Heart right ventricle (tissue), 16 donors: ENCODE data around the gene GJB2. TPM values are rescaled to one million over a fixed set of nuclear protein-coding genes. Genes with fewer than 3 reads are reported as not detected.

Experiments
- ATAC-seq, 8 donors: fragments of 200-7000 bp; cut with Tn5 transposase; one replicate each; pipeline ENCODE4 v1.9.1; 2020; ENCODE audit warnings: mild to moderate bottlenecking in 8 of 8, moderate library complexity in 8 of 8, moderate number of reproducible peaks in 1 of 8
- DNase-seq, 2 donors: peaks; one replicate each; pipeline ENCODE4 v3.0.0-alpha.2; 2020
- H3K27ac ChIP-seq, 10 donors: fragments of 200-600 bp; sonication (generic) in 2 of 10; one replicate each; pipeline versions ENCODE4 v1.5.0 to v1.8.0; 2020 to 2022; ENCODE audit warnings: mild to moderate bottlenecking in 3 of 10
- H3K27me3 ChIP-seq, 7 donors: fragments of 200-600 bp; one replicate each; pipeline ENCODE4 v1.8.0; 2021 to 2022; ENCODE audit warnings: mild to moderate bottlenecking in 2 of 7
- H3K36me3 ChIP-seq, 9 donors: fragments of 200-600 bp; sonication (generic) in 1 of 9; one replicate each; pipeline versions ENCODE4 v1.5.0 to v1.8.0; 2020 to 2022; ENCODE audit warnings: mild to moderate bottlenecking in 2 of 9
- H3K4me1 ChIP-seq, 9 donors: fragments of 200-600 bp; sonication (generic) in 1 of 9; one replicate each; pipeline versions ENCODE4 v1.5.0 to v1.8.0; 2020 to 2022; ENCODE audit warnings: mild to moderate bottlenecking in 4 of 9
- H3K4me3 ChIP-seq, 10 donors: fragments of 200-600 bp; sonication (generic) in 2 of 10; one replicate each; pipeline versions ENCODE4 v1.5.0 to v1.8.0; 2020 to 2022; ENCODE audit warnings: mild to moderate bottlenecking in 7 of 10, moderate library complexity in 2 of 10
- H3K9me3 ChIP-seq, 11 donors: fragments of 200-600 bp in 10 of 11; sonication (generic) in 2 of 11; one replicate each; pipeline versions ENCODE4 v1.5.0 to v1.8.0; 2013 to 2022; ENCODE audit warnings: mild to moderate bottlenecking in 2 of 11, control low read depth in 1 of 11, moderate library complexity in 1 of 11
- WGBS, 2 donors: extraction: QIAGEN DNeasy Blood & Tissue Kit; methylation state at CpG; one replicate each; pipeline ENCODE4 v1.1.7; 2013; ENCODE audit warnings: inconsistent platforms in 1 of 2; 5-methylcytosine and 5-hydroxymethylcytosine counted together
- intact Hi-C, 10 donors: fragments of 100-400 bp; cut with DNase I; formaldehyde crosslinking; loops; one replicate each; pipeline versions ENCODE4 v1.11.1 to v1.14.2; 2022
- polyA plus RNA-seq, 2 donors: library from polyadenylated mRNA; stranded (reverse); fragments of 200-250 nt; gene quantifications; one replicate each; pipeline ENCODE4 v1.2.3, GENCODE V29; 2013
- total RNA-seq, 10 donors: library from RNA; stranded (reverse); fragmentation: NEBNext Ultra II Directional in 3 of 10; extraction: Animal tissue kit (Norgen Biotek cat#: 25700) in 3 of 10; gene quantifications; one replicate each; pipeline versions ENCODE4 v1.2.1 to v1.2.4, GENCODE V29; 2021 to 2023
- TF ChIP-seq, protein P1 (sequence below), 9 donors: fragments of 200-600 bp; sonication (generic) in 2 of 9; IDR thresholded peaks; one replicate each; pipeline versions ENCODE4 v1.5.0 to v1.8.0; 2021 to 2022; ENCODE audit warnings: antibody characterized with exemption in 9 of 9, mild to moderate bottlenecking in 5 of 9, moderate library complexity in 1 of 9
- donor health status: Arrhythmogenic right ventricular cardiomyopathy.
- donor health status: ischemic (EF 13 %, LVEDD 7.1; RV severe dilation, severe dysfunction).
- donor health status: healthy with polysubstance abuse.
- donor health status: DM: no; HTN: yes; CAD: no.
- donor health status: DM: no; HTN: no; CAD: no.
- donor health status: ischemic (EF 25% LVEDD 6.9; RV normal size, moderate dysfunction).
- donor health status: ischemic (EF 25% LVEDD 5.7; RV mildly dilated, moderate dysfunction).
- donor health status: healthy.
- donor health status: DM: yes; HTN: yes; CAD: no.
- donor health status: Ischemic cardiomyopathy.
- donor health status: ischemic (EF 35%, LVEDD 5.7; RV mildly dilated, moderate dysfunction).
- donor health status: nonischemic (EF 11% LVEDD 7.7; RV severe dilation, severe dysfunction).
- donor health status: DM: yes; HTN: yes; CAD: no.
- donor health status: PGD.
- donor health status: ischemic (EF 29% LVEDD 5.4; RV normal size, mild dysfunction).
- donor health status: nonischemic (EF 23%, LVEDD 6.1; RV moderate dilation, normal function).

The GJB2 gene
- total and polyA plus RNA-seq, 12 donors: 0.09 to 0.90 (median 0.28) TPM; not detected in 1

DNA sequence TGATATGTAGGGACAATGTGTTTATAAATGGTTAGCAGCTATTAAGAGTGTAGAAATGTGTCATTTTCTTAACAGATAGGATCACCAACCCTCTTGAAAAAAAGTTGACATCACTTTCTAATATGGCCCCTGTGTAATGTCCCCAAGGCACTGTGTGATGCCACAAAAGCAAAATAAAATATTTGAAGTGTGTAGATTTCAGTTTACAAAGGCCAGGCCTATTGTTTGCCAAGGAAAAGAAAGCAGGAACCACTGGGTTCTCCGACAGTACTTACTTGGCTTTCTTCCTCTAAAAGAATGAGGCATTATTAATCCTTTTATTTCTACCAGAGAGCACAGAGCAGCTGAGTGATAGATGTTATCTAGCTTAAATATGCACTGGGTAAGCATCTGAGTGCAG, 21.4 kb downstream of the GJB2 start:
- TF ChIP-seq, protein P1, sequence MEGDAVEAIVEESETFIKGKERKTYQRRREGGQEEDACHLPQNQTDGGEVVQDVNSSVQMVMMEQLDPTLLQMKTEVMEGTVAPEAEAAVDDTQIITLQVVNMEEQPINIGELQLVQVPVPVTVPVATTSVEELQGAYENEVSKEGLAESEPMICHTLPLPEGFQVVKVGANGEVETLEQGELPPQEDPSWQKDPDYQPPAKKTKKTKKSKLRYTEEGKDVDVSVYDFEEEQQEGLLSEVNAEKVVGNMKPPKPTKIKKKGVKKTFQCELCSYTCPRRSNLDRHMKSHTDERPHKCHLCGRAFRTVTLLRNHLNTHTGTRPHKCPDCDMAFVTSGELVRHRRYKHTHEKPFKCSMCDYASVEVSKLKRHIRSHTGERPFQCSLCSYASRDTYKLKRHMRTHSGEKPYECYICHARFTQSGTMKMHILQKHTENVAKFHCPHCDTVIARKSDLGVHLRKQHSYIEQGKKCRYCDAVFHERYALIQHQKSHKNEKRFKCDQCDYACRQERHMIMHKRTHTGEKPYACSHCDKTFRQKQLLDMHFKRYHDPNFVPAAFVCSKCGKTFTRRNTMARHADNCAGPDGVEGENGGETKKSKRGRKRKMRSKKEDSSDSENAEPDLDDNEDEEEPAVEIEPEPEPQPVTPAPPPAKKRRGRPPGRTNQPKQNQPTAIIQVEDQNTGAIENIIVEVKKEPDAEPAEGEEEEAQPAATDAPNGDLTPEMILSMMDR (IDR thresholded peaks at IDR 0.05): no peak
- H3K4me3 ChIP-seq: no peak overlapping the region
- 70 to 83% methylated on average over 1 of the region's 1 CpG for WGBS, 2 donors
- H3K27me3 ChIP-seq: peaks cover 0 to 33% (median 12%) of the 10 kb centered on the region in 7 donors
- no peak for DNase-seq
- H3K9me3 ChIP-seq: no peaks in the 10 kb centered on the region
- no peak for ATAC-seq
- no peak overlapping the region for H3K27ac ChIP-seq
- no peaks in the 10 kb centered on the region for H3K36me3 ChIP-seq
- H3K4me1 ChIP-seq: peaks cover 0 to 17% (median 0%) of the 10 kb centered on the region in 9 donors
- intact Hi-C loops: no loop called here

DNA sequence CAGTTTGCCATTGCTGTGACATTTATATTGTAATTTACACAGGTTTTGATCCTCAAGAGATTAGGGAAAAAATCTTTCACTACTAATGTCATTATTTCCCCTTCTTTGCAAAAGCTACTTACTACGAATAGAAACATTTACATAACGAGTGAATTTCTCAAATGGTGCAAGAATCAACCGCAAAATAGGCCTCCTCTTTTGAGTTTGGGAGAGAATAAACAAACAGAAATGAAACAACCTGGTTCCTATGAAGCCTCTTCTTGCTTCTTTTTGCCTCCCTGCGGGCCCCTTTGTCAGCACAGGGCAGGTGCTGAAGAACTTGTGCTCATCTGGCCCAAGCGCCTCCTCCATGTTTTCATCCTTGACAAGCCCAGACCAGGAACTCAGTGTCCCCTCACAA, 21.8 kb downstream of the GJB2 start:
- TF ChIP-seq, protein P1 (IDR thresholded peaks at IDR 0.05): no peak
- H3K4me1 ChIP-seq: peaks cover 0 to 15% (median 0%) of the 10 kb centered on the region in 9 donors
- WGBS, 2 donors: 92 to 93% methylated on average over 5 of the region's 5 CpGs
- H3K36me3 ChIP-seq: no peaks in the 10 kb centered on the region
- no peak overlapping the region for H3K27ac ChIP-seq
- no peak overlapping the region for H3K4me3 ChIP-seq
- H3K27me3 ChIP-seq: peaks cover 0 to 30% (median 14%) of the 10 kb centered on the region in 7 donors
- intact Hi-C loops: no loop called here
- H3K9me3 ChIP-seq: no peaks in the 10 kb centered on the region
- DNase-seq (no peak), ATAC-seq (no peak)

DNA sequence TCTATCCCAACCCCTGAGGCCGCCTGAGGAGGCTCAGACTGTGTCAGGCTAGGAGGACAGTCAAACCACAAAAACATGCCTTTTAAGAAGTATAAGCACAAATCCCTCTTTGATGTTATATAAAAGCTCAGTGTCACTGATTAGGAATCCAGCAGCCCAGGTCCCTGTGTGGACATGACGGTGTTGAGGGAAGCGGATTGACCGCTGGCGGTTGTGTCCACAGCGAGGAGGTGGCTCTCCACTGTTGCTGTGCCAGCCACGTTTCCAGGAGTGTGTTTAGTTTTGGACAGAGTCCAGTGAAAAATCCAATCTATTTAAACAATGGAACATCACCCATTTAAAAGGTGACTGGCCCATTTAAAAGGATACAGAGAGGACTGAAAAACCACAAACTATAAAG, 24.3 kb downstream of the GJB2 start:
- TF ChIP-seq, protein P1 (IDR thresholded peaks at IDR 0.05): no peak
- ATAC-seq: no peak

DNA sequence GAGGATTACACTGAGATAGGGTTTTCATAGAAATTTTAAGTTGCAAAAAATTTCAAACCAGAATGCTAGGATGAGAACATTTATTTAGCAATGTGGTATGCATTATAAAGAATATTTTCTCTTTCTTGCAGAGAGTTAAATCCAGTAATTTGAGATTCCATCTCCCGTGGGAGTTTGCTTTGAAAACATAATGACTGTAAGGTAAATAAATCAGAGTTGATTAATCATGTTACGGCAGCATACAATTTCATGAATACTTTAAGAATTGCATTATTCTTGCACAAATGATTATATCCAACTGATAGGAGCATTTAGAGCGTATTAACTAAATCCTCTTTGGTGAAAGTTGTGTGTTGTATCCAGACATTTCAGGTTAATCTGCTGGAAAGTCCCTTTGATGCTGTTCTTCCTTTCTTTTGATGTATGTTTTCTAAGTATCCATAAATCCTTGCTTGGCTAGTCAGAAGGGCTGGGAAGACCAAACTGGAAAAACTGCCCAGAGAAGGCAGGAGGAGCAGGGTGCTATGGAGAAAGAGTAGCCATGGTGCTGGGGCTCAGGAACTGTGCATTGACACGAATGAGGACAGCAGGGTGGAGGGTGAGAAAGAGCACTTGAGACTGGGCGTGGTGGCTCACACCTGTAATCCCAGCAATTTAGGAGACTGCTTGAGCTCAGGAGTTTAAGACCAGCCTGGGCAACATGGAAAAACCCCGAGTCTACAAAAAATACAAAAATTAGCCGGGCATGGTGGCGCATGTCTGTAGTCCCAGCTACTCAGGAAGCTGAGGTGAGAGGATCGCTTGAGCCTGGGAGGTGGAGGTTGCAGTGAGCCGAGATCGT, 27.1 kb downstream of the GJB2 start:
- no peaks in the 10 kb centered on the region for H3K9me3 ChIP-seq
- H3K36me3 ChIP-seq: no peaks in the 10 kb centered on the region
- peaks cover 0 to 13% (median 8%) of the 10 kb centered on the region in 9 donors for H3K4me1 ChIP-seq
- TF ChIP-seq, protein P1 (IDR thresholded peaks at IDR 0.05): no peak
- H3K27ac ChIP-seq: no peak overlapping the region
- ATAC-seq (no peak), DNase-seq (no peak)
- peaks cover 0 to 64% (median 35%) of the 10 kb centered on the region in 7 donors for H3K27me3 ChIP-seq
- intact Hi-C loops: loop anchor here in 7 of 10 donors (10.0 kb wide), 4 partner anchors 71 to 181 kb away; no protein-coding TSS in a partner anchor
- H3K4me3 ChIP-seq: no peak overlapping the region
- WGBS, 2 donors: 80 to 83% methylated on average over 11 of the region's 11 CpGs

More for the DNA sequence above, 24.3 kb downstream of the GJB2 start:
- H3K27ac ChIP-seq: no peak overlapping the region
- no peaks in the 10 kb centered on the region for H3K36me3 ChIP-seq
- DNase-seq: no peak
- no peaks in the 10 kb centered on the region for H3K9me3 ChIP-seq
- no peaks in the 10 kb centered on the region for H3K4me1 ChIP-seq
- no peak overlapping the region for H3K4me3 ChIP-seq
- peaks cover 0 to 37% (median 18%) of the 10 kb centered on the region in 7 donors for H3K27me3 ChIP-seq
- 76 to 80% methylated on average over 7 of the region's 7 CpGs for WGBS, 2 donors
- intact Hi-C loops: loop anchor here in 7 of 10 donors (10.0 kb wide), 4 partner anchors 74 to 184 kb away; no protein-coding TSS in a partner anchor
